Panc1 (cell line): Measurements from ENCODE around the gene FHL1. TPM values are rescaled to one million over a fixed set of nuclear protein-coding genes. Genes with fewer than 3 reads are reported as not detected.

ENCODE experiments used
- ATAC-seq: fragments of 200-7000 bp; cut with Tn5 transposase; 2 replicates; pipeline ENCODE4 v1.9.1; 2020; ENCODE audit warnings: mild to moderate bottlenecking, moderate library complexity
- BruUV-seq: library from RNA; stranded (reverse); fragments of 400-500 nt; replicated peaks from 2 replicates; lab custom pipeline; 2021; lab: Mats Ljungman, UMichigan
- CTCF ChIA-PET: fragments of 300-600 bp; sonication (Branson Sonifier 250); formaldehyde crosslinking; loops from one replicate; lab custom pipeline; 2022; ENCODE audit warnings: antibody characterized with exemption; lab: Charles Lee
- POLR2A ChIA-PET: fragments of 300-600 bp; sonication (Branson Sonifier 250); formaldehyde crosslinking; loops from one replicate; lab custom pipeline; 2022; ENCODE audit warnings: antibody characterized with exemption; lab: Charles Lee
- DNase-seq: peaks from one replicate; pipeline ENCODE4 v3.0.0-alpha.2; 2010; ENCODE audit warnings: low read depth, low spot score
- H3K27ac ChIP-seq: 2 replicates; pipeline ENCODE4 v1.5.1; 2011; ENCODE audit warnings: mild to moderate bottlenecking, low read length, inconsistent platforms
- H3K27me3 ChIP-seq: fragments of 200-500 bp; sonication (Bioruptor generic); 2 replicates; pipeline ENCODE4 v1.6.0; 2014; ENCODE audit warnings: low read length, inconsistent platforms; ENCODE audit not compliant: control insufficient read depth, insufficient read depth
- H3K36me3 ChIP-seq: fragments of 200-500 bp; sonication (Bioruptor generic); 2 replicates; pipeline ENCODE4 v1.5.1; 2014; ENCODE audit warnings: inconsistent platforms, mild to moderate bottlenecking, low read length, moderate library complexity; ENCODE audit not compliant: control insufficient read depth, insufficient read depth
- H3K4me1 ChIP-seq: 2 replicates; pipeline ENCODE4 v1.5.1; 2011; ENCODE audit warnings: inconsistent platforms, mild to moderate bottlenecking, low read length, moderate library complexity; ENCODE audit not compliant: control insufficient read depth, insufficient read depth
- H3K4me3 ChIP-seq, 2 experiments: 2 replicates each; pipeline ENCODE4 v1.5.1; 2011 to 2012; ENCODE audit warnings: low read depth in 2 of 2, low read length in 2 of 2, mild to moderate bottlenecking in 2 of 2, inconsistent platforms in 1 of 2, moderate library complexity in 1 of 2
- H3K9me3 ChIP-seq: fragments of 200-500 bp; sonication (Bioruptor generic); 2 replicates; pipeline ENCODE4 v1.5.1; 2014; ENCODE audit warnings: low read depth, mild to moderate bottlenecking, inconsistent platforms, low read length, moderate library complexity; ENCODE audit not compliant: control insufficient read depth, insufficient read depth
- POLR2AphosphoS5 ChIP-seq: IDR thresholded peaks from 2 replicates; pipeline ENCODE4 v1.6.1; 2012; ENCODE audit warnings: mild to moderate bottlenecking, low read depth, low read length, moderate library complexity
- SIN3A ChIP-seq: IDR thresholded peaks from 2 replicates; pipeline ENCODE4 v1.6.1; 2012; ENCODE audit warnings: low read depth, mild to moderate bottlenecking, low read length, moderate library complexity, borderline replicate concordance; ENCODE audit not compliant: insufficient read depth
- TCF7L2 ChIP-seq: IDR thresholded peaks from 2 replicates; pipeline ENCODE4 v1.6.1; 2011; ENCODE audit warnings: mild to moderate bottlenecking, low read depth, low read length, inconsistent platforms
- in situ Hi-C: cut with HindIII; loops from 2 replicates; pipeline ENCODE4 v1.10.0; 2016; ENCODE audit warnings: low sequenced_read_pairs, low pct_unique_long_range_greater_than_20kb
- intact Hi-C: fragments of 100-400 bp; cut with micrococcal nuclease; formaldehyde crosslinking; loops from one replicate; pipeline ENCODE4 v1.10.0; 2022; ENCODE audit not compliant: unreplicated experiment
- total RNA-seq: library from RNA; stranded (reverse); gene quantifications from one replicate; pipeline ENCODE4 v1.2.1, GENCODE V29; 2021; ENCODE audit not compliant: unreplicated experiment
- TF ChIP-seq, protein P1 (sequence below), 2 experiments: IDR thresholded peaks; 2 replicates each; pipeline ENCODE4 v1.6.1; 2011 to 2012; ENCODE audit warnings: low read depth in 2 of 2, control low read depth in 1 of 2, low read length in 1 of 2, mild to moderate bottlenecking in 1 of 2, moderate library complexity in 1 of 2; ENCODE audit not compliant: insufficient read depth in 1 of 2
- TF ChIP-seq, protein P2 (sequence below): fragments of 450-650 bp; IDR thresholded peaks from 2 replicates; pipeline ENCODE4 v1.5.1; 2017; ENCODE audit warnings: mild to moderate bottlenecking

FHL1 gene
- total RNA-seq, 1 experiment from 2014 or later = 67.9 TPM

DNA sequence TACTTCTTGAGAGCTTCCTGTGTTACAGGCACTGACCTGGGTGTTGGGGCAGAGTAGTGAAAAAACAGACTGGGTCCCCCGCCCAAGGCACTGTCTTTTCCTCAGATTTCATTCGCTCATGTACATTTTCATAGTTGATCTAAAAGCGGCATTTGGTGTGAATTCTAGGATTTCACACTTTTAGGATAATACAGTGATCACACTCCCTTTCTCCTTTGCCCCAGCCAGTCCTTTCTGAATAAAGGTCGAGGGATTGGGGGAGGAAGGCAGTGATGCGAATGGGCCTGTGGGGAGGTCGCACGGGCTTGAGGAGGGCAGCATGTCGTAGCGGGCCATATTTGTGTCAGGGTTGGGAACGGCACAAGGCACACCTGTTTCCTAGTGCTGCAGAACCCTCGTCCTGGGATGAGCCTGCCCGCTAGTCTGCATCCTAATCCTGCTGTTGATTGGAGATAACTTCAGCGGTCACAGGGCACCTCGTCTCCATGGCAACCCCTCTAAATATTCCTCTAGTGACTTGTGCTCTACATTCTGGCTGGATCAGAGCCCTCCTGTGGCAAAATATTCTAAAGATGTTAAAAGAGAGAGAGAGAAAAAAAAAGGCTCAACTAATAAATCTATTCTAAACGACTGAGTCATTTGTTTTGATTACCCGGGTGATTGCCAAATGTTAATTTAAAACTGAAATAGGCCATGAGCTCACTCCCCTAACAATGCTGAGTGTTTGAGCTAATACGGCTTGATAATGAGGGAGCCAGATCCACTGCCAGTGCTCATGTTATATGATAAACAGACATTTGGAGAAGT lies 21.8 kb downstream of the FHL1 start:
- Histone ChIP-seq H3K4me1 (no peaks in the 10 kb centered on the region; the same call in 1 of the 2 replicates), H3K27ac (no peak overlapping the region), H3K36me3 (no peaks in the 10 kb centered on the region), H3K27me3 (no peaks in the 10 kb centered on the region), H3K4me3 (no peak overlapping the region), H3K9me3 (no peaks in the 10 kb centered on the region)
- DNase-seq = no peak
- ATAC-seq = no peak
- intact Hi-C loops (no loop called here), in situ Hi-C loops (no loop called here)
- POLR2A ChIA-PET = no interaction called here
- BruUV-seq = no TSS peak
- TF ChIP-seq, protein P1, sequence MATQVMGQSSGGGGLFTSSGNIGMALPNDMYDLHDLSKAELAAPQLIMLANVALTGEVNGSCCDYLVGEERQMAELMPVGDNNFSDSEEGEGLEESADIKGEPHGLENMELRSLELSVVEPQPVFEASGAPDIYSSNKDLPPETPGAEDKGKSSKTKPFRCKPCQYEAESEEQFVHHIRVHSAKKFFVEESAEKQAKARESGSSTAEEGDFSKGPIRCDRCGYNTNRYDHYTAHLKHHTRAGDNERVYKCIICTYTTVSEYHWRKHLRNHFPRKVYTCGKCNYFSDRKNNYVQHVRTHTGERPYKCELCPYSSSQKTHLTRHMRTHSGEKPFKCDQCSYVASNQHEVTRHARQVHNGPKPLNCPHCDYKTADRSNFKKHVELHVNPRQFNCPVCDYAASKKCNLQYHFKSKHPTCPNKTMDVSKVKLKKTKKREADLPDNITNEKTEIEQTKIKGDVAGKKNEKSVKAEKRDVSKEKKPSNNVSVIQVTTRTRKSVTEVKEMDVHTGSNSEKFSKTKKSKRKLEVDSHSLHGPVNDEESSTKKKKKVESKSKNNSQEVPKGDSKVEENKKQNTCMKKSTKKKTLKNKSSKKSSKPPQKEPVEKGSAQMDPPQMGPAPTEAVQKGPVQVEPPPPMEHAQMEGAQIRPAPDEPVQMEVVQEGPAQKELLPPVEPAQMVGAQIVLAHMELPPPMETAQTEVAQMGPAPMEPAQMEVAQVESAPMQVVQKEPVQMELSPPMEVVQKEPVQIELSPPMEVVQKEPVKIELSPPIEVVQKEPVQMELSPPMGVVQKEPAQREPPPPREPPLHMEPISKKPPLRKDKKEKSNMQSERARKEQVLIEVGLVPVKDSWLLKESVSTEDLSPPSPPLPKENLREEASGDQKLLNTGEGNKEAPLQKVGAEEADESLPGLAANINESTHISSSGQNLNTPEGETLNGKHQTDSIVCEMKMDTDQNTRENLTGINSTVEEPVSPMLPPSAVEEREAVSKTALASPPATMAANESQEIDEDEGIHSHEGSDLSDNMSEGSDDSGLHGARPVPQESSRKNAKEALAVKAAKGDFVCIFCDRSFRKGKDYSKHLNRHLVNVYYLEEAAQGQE (IDR thresholded peaks at IDR 0.05; ENCODE audit: insufficient read depth in 1 of 2, low read depth in 2 of 2, low read length in 1 of 2) = no peak
- no peak for TF ChIP-seq POLR2AphosphoS5
- TF ChIP-seq SIN3A = no peak
- TF ChIP-seq TCF7L2 = no peak
- TF ChIP-seq, protein P2, sequence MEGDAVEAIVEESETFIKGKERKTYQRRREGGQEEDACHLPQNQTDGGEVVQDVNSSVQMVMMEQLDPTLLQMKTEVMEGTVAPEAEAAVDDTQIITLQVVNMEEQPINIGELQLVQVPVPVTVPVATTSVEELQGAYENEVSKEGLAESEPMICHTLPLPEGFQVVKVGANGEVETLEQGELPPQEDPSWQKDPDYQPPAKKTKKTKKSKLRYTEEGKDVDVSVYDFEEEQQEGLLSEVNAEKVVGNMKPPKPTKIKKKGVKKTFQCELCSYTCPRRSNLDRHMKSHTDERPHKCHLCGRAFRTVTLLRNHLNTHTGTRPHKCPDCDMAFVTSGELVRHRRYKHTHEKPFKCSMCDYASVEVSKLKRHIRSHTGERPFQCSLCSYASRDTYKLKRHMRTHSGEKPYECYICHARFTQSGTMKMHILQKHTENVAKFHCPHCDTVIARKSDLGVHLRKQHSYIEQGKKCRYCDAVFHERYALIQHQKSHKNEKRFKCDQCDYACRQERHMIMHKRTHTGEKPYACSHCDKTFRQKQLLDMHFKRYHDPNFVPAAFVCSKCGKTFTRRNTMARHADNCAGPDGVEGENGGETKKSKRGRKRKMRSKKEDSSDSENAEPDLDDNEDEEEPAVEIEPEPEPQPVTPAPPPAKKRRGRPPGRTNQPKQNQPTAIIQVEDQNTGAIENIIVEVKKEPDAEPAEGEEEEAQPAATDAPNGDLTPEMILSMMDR = no peak
- CTCF ChIA-PET = no interaction called here

DNA sequence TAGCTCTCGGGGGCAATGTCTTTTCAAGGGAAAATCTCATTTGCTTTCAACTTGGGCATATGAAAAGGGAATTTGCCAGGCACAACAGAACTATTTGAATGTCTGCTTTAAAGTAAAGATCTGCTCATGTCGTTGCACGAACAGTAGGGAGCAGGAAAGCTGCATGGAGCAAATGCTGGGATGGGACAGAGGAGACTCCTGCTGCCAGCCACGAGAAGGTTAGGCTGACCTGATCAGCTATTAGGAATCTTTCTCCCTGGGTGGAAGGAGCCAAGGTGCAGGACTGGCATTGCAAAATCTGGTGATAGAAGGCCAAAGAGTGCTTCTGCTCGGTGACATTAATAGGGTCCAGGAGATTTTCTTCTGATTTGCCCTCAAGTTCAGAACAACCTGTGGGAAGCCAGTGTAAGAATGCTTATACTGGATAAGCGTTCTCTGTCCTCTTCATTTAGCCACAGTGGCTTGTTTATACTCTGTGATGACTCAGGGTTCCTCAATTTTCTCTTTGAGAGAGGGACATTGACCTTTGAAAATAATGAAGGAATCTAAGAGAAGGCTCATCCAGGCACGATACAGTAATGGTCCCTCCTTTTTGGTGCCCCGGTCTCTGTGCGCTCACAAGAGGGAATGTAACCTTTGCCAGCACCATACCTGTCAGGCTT lies 22.9 kb downstream of the FHL1 start:
- no peak overlapping the region for H3K4me3 ChIP-seq
- TF ChIP-seq, protein P2 = peak; percentile 28; the same call in 1 of the 2 replicates
- no peak for TF ChIP-seq SIN3A
- no peaks in the 10 kb centered on the region; the same call in 1 of the 2 replicates for H3K4me1 ChIP-seq
- no peaks in the 10 kb centered on the region for H3K27me3 ChIP-seq
- H3K9me3 ChIP-seq = no peaks in the 10 kb centered on the region
- BruUV-seq = no TSS peak
- no peaks in the 10 kb centered on the region for H3K36me3 ChIP-seq
- peak; percentile 76 for ATAC-seq
- in situ Hi-C loops (no loop called here), intact Hi-C loops (no loop called here)
- ChIA-PET POLR2A (no interaction called here), CTCF (no interaction called here)
- H3K27ac ChIP-seq = no peak overlapping the region
- DNase-seq = no peak
